Endodermal cell (in vitro differentiated cells): ENCODE data around the gene DNAH2. TPM values are rescaled to one million over a fixed set of nuclear protein-coding genes. Genes with fewer than 3 reads are reported as not detected.

Source experiments
- DNase-seq: peaks from one replicate; pipeline ENCODE4 v3.0.0-alpha.2; 2017
- H3K27ac ChIP-seq: 2 replicates; pipeline ENCODE4 v1.5.1; 2013; ENCODE audit warnings: mild to moderate bottlenecking, low read depth, low read length, moderate library complexity
- H3K27me3 ChIP-seq: 2 replicates; pipeline ENCODE4 v1.6.1; 2013; ENCODE audit warnings: mild to moderate bottlenecking, low read length, moderate library complexity; ENCODE audit not compliant: insufficient read depth, control insufficient read depth, poor library complexity, severe bottlenecking
- H3K36me3 ChIP-seq: 2 replicates; pipeline ENCODE4 v1.7.0; 2013; ENCODE audit warnings: mild to moderate bottlenecking, low read length, moderate library complexity; ENCODE audit not compliant: control insufficient read depth, insufficient read depth
- H3K4me1 ChIP-seq: one replicate; pipeline ENCODE4 v1.7.0; 2013; ENCODE audit warnings: low read length; ENCODE audit not compliant: control insufficient read depth, insufficient read depth
- H3K4me3 ChIP-seq: 2 replicates; pipeline ENCODE4 v1.5.1; 2013; ENCODE audit warnings: mild to moderate bottlenecking, low read length, moderate library complexity
- H3K9ac ChIP-seq: 2 replicates; pipeline ENCODE4 v1.6.1; 2013; ENCODE audit warnings: mild to moderate bottlenecking, low read length, moderate library complexity; ENCODE audit not compliant: poor library complexity, severe bottlenecking; ENCODE audit errors: extremely low read depth
- H3K9me3 ChIP-seq: 2 replicates; pipeline ENCODE4 v1.6.1; 2013; ENCODE audit warnings: mild to moderate bottlenecking, low read length, moderate library complexity; ENCODE audit not compliant: control insufficient read depth
- H3K27ac Mint-ChIP-seq: 2 replicates; pipeline ENCODE4 v1.8.0; 2020; ENCODE audit warnings: mixed read lengths
- H3K27me3 Mint-ChIP-seq: 2 replicates; pipeline ENCODE4 v1.8.0; 2021; ENCODE audit warnings: mild to moderate bottlenecking, mixed read lengths; ENCODE audit not compliant: insufficient read depth
- H3K36me3 Mint-ChIP-seq: 2 replicates; pipeline ENCODE4 v1.8.0; 2020; ENCODE audit warnings: low read depth, mixed read lengths
- H3K4me1 Mint-ChIP-seq: 2 replicates; pipeline ENCODE4 v1.8.0; 2020; ENCODE audit warnings: mixed read lengths
- H3K4me3 Mint-ChIP-seq: 2 replicates; pipeline ENCODE4 v1.8.0; 2020; ENCODE audit warnings: mild to moderate bottlenecking, moderate library complexity, mixed read lengths
- H3K9me3 Mint-ChIP-seq: 2 replicates; pipeline ENCODE4 v1.8.0; 2020; ENCODE audit warnings: mild to moderate bottlenecking, mixed read lengths
- WGBS, 2 experiments: methylation state at CpG; one replicate each; pipeline versions ENCODE4 v1.1.5 to v1.1.7; 2013; ENCODE audit warnings: missing lambda C conversion rate in 2 of 2, mixed read lengths in 1 of 2; ENCODE audit not compliant: insufficient coverage in 1 of 2, insufficient read length in 1 of 2; 5-methylcytosine and 5-hydroxymethylcytosine counted together
- total RNA-seq, 2 donors: library from RNA; stranded (reverse); fragmentation: NEBNext Ultra II Directional in 1 of 2; extraction: Animal tissue kit (Norgen Biotek cat#: 25700) in 1 of 2; gene quantifications; 2 replicates in 1 of 2; 3 replicates in 1 of 2; pipeline ENCODE4 v1.2.1, GENCODE V29; 2021
- TF ChIP-seq, protein P1 (sequence below): fragments of 200-600 bp; sonication (generic); conservative IDR thresholded peaks from 2 replicates; pipeline ENCODE4 v1.5.0; 2021; ENCODE audit warnings: antibody characterized with exemption, mild to moderate bottlenecking

Gene DNAH2
- total RNA-seq, 2 donors from 2014 or later: 0.42 to 0.69 TPM

DNA sequence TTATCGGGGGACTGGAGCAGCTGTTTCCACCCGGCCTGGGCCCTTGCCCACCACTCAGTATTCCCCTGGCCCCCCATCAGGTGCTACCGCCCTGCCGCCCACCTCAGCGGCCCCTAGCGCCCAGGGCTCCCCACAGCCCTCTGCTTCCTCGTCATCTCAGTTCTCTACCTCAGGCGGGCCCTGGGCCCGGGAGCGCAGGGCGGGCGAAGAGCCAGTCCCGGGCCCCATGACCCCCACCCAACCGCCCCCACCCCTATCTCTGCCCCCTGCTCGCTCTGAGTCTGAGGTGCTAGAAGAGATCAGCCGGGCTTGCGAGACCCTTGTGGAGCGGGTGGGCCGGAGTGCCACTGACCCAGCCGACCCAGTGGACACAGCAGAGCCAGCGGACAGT is 131.2 kb downstream of the DNAH2 start:
- Mint-ChIP-seq H3K27me3 (peaks cover 15% of the 10 kb centered on the region), H3K36me3 (peaks cover 49% of the 10 kb centered on the region), H3K4me1 (peaks cover 6% of the 10 kb centered on the region), H3K27ac (no peak overlapping the region), H3K9me3 (no peaks in the 10 kb centered on the region), H3K4me3 (no peak overlapping the region)
- Histone ChIP-seq H3K9me3 (no peaks in the 10 kb centered on the region), H3K27me3 (no peaks in the 10 kb centered on the region), H3K9ac (no peak overlapping the region), H3K4me1 (no peaks in the 10 kb centered on the region), H3K36me3 (peaks cover 56% of the 10 kb centered on the region), H3K4me3 (no peak overlapping the region), H3K27ac (no peak overlapping the region)
- 94% methylated on average over 9 to 21 of the region's 21 CpGs for WGBS, 2 experiments
- no peak for DNase-seq
- TF ChIP-seq, protein P1, sequence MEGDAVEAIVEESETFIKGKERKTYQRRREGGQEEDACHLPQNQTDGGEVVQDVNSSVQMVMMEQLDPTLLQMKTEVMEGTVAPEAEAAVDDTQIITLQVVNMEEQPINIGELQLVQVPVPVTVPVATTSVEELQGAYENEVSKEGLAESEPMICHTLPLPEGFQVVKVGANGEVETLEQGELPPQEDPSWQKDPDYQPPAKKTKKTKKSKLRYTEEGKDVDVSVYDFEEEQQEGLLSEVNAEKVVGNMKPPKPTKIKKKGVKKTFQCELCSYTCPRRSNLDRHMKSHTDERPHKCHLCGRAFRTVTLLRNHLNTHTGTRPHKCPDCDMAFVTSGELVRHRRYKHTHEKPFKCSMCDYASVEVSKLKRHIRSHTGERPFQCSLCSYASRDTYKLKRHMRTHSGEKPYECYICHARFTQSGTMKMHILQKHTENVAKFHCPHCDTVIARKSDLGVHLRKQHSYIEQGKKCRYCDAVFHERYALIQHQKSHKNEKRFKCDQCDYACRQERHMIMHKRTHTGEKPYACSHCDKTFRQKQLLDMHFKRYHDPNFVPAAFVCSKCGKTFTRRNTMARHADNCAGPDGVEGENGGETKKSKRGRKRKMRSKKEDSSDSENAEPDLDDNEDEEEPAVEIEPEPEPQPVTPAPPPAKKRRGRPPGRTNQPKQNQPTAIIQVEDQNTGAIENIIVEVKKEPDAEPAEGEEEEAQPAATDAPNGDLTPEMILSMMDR: no peak

DNA sequence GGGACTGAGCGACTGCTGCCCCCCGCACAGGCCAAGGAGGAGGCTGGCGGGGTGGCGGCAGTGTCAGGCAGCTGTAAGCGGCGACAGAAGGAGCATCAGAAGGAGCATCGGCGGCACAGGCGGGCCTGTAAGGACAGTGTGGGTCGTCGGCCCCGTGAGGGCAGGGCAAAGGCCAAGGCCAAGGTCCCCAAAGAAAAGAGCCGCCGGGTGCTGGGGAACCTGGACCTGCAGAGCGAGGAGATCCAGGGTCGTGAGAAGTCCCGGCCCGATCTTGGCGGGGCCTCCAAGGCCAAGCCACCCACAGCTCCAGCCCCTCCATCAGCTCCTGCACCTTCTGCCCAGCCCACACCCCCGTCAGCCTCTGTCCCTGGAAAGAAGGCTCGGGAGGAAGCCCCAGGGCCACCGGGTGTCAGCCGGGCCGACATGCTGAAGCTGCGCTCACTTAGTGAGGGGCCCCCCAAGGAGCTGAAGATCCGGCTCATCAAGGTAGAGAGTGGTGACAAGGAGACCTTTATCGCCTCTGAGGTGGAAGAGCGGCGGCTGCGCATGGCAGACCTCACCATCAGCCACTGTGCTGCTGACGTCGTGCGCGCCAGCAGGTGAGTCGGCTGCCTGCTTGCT is 131.7 kb downstream of the DNAH2 start:
- Mint-ChIP-seq H3K27me3 (peaks cover 19% of the 10 kb centered on the region), H3K4me1 (peaks cover 10% of the 10 kb centered on the region), H3K36me3 (peaks cover 53% of the 10 kb centered on the region), H3K27ac (no peak overlapping the region), H3K9me3 (no peaks in the 10 kb centered on the region), H3K4me3 (no peak overlapping the region)
- TF ChIP-seq, protein P1: no peak
- H3K4me1 ChIP-seq: no peaks in the 10 kb centered on the region
- no peak overlapping the region for H3K27ac ChIP-seq
- no peak overlapping the region for H3K4me3 ChIP-seq
- no peaks in the 10 kb centered on the region for H3K27me3 ChIP-seq
- no peak for DNase-seq
- H3K9ac ChIP-seq: no peak overlapping the region
- WGBS, 2 experiments: 93 to 98% methylated on average over 14 to 35 of the region's 35 CpGs
- peaks cover 56% of the 10 kb centered on the region for H3K36me3 ChIP-seq
- no peaks in the 10 kb centered on the region for H3K9me3 ChIP-seq

DNA sequence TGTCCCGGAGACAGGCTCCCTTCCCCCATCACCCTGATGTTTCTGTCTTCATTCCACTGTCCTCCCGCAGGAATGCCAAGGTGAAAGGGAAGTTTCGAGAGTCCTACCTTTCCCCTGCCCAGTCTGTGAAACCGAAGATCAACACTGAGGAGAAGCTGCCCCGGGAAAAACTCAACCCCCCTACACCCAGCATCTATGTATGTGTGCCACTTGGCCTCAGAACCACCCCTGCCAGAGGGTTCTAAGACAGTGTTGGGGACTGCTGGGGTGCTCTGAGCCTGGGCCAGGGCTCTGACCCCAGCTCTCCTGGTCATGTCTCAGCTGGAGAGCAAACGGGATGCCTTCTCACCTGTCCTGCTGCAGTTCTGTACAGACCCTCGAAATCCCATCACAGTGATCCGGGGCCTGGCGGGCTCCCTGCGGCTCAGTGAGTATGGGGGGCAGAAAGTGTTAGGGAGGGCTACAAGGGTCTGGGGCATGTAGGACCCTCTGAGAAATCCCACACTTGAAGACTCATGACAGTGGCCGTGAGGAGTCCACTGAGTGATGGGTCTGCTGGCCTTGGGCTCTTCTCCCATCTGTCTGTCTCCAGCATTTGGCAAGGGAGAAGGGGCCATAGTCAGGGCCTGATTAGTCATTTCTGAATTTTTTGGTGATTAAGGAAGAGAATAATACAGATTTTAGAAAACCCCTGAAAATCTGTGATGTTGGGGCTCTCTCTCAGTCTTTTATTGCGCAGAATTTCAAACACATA is 132.4 kb downstream of the DNAH2 start:
- Histone ChIP-seq H3K36me3 (peaks cover 56% of the 10 kb centered on the region), H3K9ac (no peak overlapping the region), H3K27me3 (no peaks in the 10 kb centered on the region), H3K4me1 (no peaks in the 10 kb centered on the region), H3K9me3 (no peaks in the 10 kb centered on the region), H3K27ac (no peak overlapping the region), H3K4me3 (no peak overlapping the region)
- 91 to 94% methylated on average over 7 to 12 of the region's 12 CpGs for WGBS, 2 experiments
- peaks cover 53% of the 10 kb centered on the region for H3K36me3 Mint-ChIP-seq
- H3K9me3 Mint-ChIP-seq: no peaks in the 10 kb centered on the region
- H3K27me3 Mint-ChIP-seq: peaks cover 24% of the 10 kb centered on the region
- H3K4me1 Mint-ChIP-seq: peaks cover 14% of the 10 kb centered on the region
- DNase-seq: no peak
- no peak overlapping the region for H3K27ac Mint-ChIP-seq
- no peak overlapping the region for H3K4me3 Mint-ChIP-seq
- TF ChIP-seq, protein P1: no peak
